Measurements from ENCODE around the gene SGPL1.

SGPL1 gene

GRCh38 chr10:70780772-70781171 is 35.0 kb upstream of the SGPL1 start:
- DNase-seq, result no peak

- DNase-seq, result no peak
These were observed 34.2 kb upstream of the SGPL1 start for GRCh38 chr10:70781461-70782051.

- no peak for DNase-seq
These were observed 33.5 kb upstream of the SGPL1 start for GRCh38 chr10:70782086-70782745.

- no peak for DNase-seq
These were observed 32.7 kb upstream of the SGPL1 start for GRCh38 chr10:70782746-70783680.

- DNase-seq, result no peak
These were observed 31.7 kb upstream of the SGPL1 start for GRCh38 chr10:70784016-70784415.

GRCh38 chr10:70784471-70784870 is 31.3 kb upstream of the SGPL1 start:
- peak; percentile 49 for DNase-seq

GRCh38 chr10:70785190-70785589 is 30.6 kb upstream of the SGPL1 start, which contains the start of gene TBATA:
Gene TBATA (minus strand): TSS chr10:70785377. CDS start chr10:70783379, 1,998 bp downstream.
- DNase-seq, result no peak

- peak; percentile 86 for DNase-seq
These were observed 28.8 kb upstream of the SGPL1 start for GRCh38 chr10:70786799-70787415.

- no peak for DNase-seq
These were observed 24.2 kb upstream of the SGPL1 start for GRCh38 chr10:70791386-70792039.

GRCh38 chr10:70795613-70796012 is 20.1 kb upstream of the SGPL1 start:
- no peak for DNase-seq

- no peak for DNase-seq
These were observed 17.9 kb upstream of the SGPL1 start for GRCh38 chr10:70797840-70798239.

GRCh38 chr10:70799124-70799523 is 16.6 kb upstream of the SGPL1 start:
- peak; percentile 22 for DNase-seq

GRCh38 chr10:70801854-70802253 is 13.9 kb upstream of the SGPL1 start:
- no peak for DNase-seq

GRCh38 chr10:70803775-70804420 is 11.8 kb upstream of the SGPL1 start:
- no peak for DNase-seq

GRCh38 chr10:70804421-70804808 is 11.3 kb upstream of the SGPL1 start:
- peak; percentile 60 for DNase-seq

- DNase-seq, result no peak
These were observed 10.0 kb upstream of the SGPL1 start for GRCh38 chr10:70805619-70806215.

GRCh38 chr10:70806841-70807240 is 8.9 kb upstream of the SGPL1 start:
- no peak for DNase-seq

GRCh38 chr10:70807556-70807955 is 8.2 kb upstream of the SGPL1 start:
- DNase-seq, result peak; percentile 39

GRCh38 chr10:70809011-70809611 is 6.6 kb upstream of the SGPL1 start:
- DNase-seq, result peak; percentile 30

- DNase-seq, result peak; percentile 55
These were observed 6.0 kb upstream of the SGPL1 start for GRCh38 chr10:70809726-70810125.

GRCh38 chr10:70810967-70811366 is 4.8 kb upstream of the SGPL1 start:
- no peak for DNase-seq

Data from fibroblast of skin of abdomen (primary cell).